H1 (cell line): ENCODE data around the gene ABHD14A. TPM values are rescaled to one million over a fixed set of nuclear protein-coding genes. Genes with fewer than 3 reads are reported as not detected.

Experiments
- CTCF ChIA-PET: fragments of 300-600 bp; sonication (Branson Sonifier 250); formaldehyde crosslinking; loops from one replicate; lab custom pipeline; 2021; ENCODE audit not compliant: partially characterized antibody; lab: Charles Lee
- POLR2A ChIA-PET: fragments of 300-600 bp; sonication (Branson Sonifier 250); formaldehyde crosslinking; loops from one replicate; lab custom pipeline; 2021; ENCODE audit warnings: inconsistent platforms; ENCODE audit not compliant: partially characterized antibody; lab: Charles Lee
- DNase-seq, 2 experiments: peaks; one replicate each; pipeline versions ENCODE4 v3.0.0 to v3.0.0-alpha.2; 2010 to 2022; ENCODE audit warnings: low spot score in 2 of 2, low read depth in 1 of 2, mixed read lengths in 1 of 2
- FAIRE-seq: peaks from 2 replicates; lab custom pipeline; 2011; peaks lifted over from hg19 to GRCh38; lab: Jason Lieb, UNC
- H2AFZ ChIP-seq: 2 replicates; pipeline ENCODE4 v1.8.1; 2012; ENCODE audit warnings: low read length, inconsistent platforms
- H2AK5ac ChIP-seq: 2 replicates; pipeline ENCODE4 v1.6.1; 2013; ENCODE audit warnings: low read depth, low read length
- H2BK120ac ChIP-seq: replicated peaks from 2 replicates; pipeline ENCODE3; 2013; ENCODE audit warnings: low read depth, low read length, inconsistent platforms
- H2BK12ac ChIP-seq: 2 replicates; pipeline ENCODE4 v1.6.1; 2013; ENCODE audit warnings: low read depth, low read length
- H2BK15ac ChIP-seq: 2 replicates; pipeline ENCODE4 v1.6.1; 2013; ENCODE audit warnings: low read length
- H2BK20ac ChIP-seq: 2 replicates; pipeline ENCODE4 v1.6.1; 2013; ENCODE audit warnings: low read length
- H2BK5ac ChIP-seq: 2 replicates; pipeline ENCODE4 v1.6.1; 2013; ENCODE audit warnings: low read depth, low read length
- H3K14ac ChIP-seq: 2 replicates; pipeline ENCODE4 v1.6.1; 2013; ENCODE audit warnings: inconsistent platforms; ENCODE audit not compliant: insufficient read length
- H3K18ac ChIP-seq: 2 replicates; pipeline ENCODE4 v1.6.1; 2013; ENCODE audit warnings: low read length; ENCODE audit errors: extremely low read depth
- H3K23ac ChIP-seq: 2 replicates; pipeline ENCODE4 v1.6.1; 2013; ENCODE audit warnings: inconsistent platforms; ENCODE audit not compliant: insufficient read length
- H3K23me2 ChIP-seq: 2 replicates; pipeline ENCODE4 v1.6.1; 2013; ENCODE audit warnings: low read depth, low read length
- H3K27ac ChIP-seq: 2 replicates; pipeline ENCODE4 v1.6.1; 2011; ENCODE audit warnings: low read depth, low read length, inconsistent platforms
- H3K27me3 ChIP-seq, 4 experiments: replicated peaks in 1 of 4; 1 replicate in 1 of 4; 2 replicates in 3 of 4; pipeline versions ENCODE4 v1.6.1 to v1.8.1; 2011 to 2013; ENCODE audit warnings: low read length in 3 of 4, mild to moderate bottlenecking in 3 of 4, inconsistent platforms in 2 of 4, mixed read lengths in 2 of 4, moderate library complexity in 1 of 4; ENCODE audit not compliant: control insufficient read depth in 3 of 4, insufficient read depth in 3 of 4; ENCODE audit errors: extremely low read depth in 1 of 4
- H3K36me3 ChIP-seq, 4 experiments: 2 replicates each; pipeline versions ENCODE4 v1.6.1 to v1.8.1; 2011 to 2013; ENCODE audit warnings: mild to moderate bottlenecking in 4 of 4, low read length in 3 of 4, moderate library complexity in 2 of 4, control low read depth in 1 of 4, inconsistent platforms in 1 of 4; ENCODE audit not compliant: insufficient read depth in 4 of 4, control insufficient read depth in 2 of 4
- H3K4ac ChIP-seq: replicated peaks from 2 replicates; pipeline ENCODE3; 2013; ENCODE audit warnings: low read length, low read depth, mixed read lengths, inconsistent platforms; ENCODE audit not compliant: insufficient read length
- H3K4me1 ChIP-seq, 4 experiments: replicated peaks in 1 of 4; 1 replicate in 1 of 4; 2 replicates in 3 of 4; pipeline versions ENCODE4 v1.6.1 to v1.8.1; 2011 to 2013; ENCODE audit warnings: low read length in 3 of 4, inconsistent platforms in 2 of 4, mixed read lengths in 1 of 4; ENCODE audit not compliant: insufficient read depth in 4 of 4, control insufficient read depth in 3 of 4
- H3K4me2 ChIP-seq, 2 experiments: 2 replicates each; pipeline versions ENCODE4 v1.6.1 to v1.8.1; 2011 to 2013; ENCODE audit warnings: low read depth in 2 of 2, low read length in 2 of 2, control low read depth in 1 of 2, inconsistent platforms in 1 of 2, mild to moderate bottlenecking in 1 of 2; ENCODE audit not compliant: insufficient read depth in 1 of 2
- H3K4me3 ChIP-seq, 4 experiments: fragments of 200-600, 300-600 bp in 1 of 4; sonication (generic), shearing (Covaris generic), sonication (Bioruptor Twin) in 1 of 4; 2 replicates each; pipeline versions ENCODE4 v1.5.1 to v1.8.1; 2011 to 2016; ENCODE audit warnings: low read length in 4 of 4, low read depth in 3 of 4, control low read depth in 2 of 4, inconsistent platforms in 2 of 4, mild to moderate bottlenecking in 2 of 4, mixed read lengths in 1 of 4, moderate library complexity in 1 of 4; ENCODE audit not compliant: insufficient read depth in 2 of 4; ENCODE audit errors: extremely low read depth in 1 of 4
- H3K56ac ChIP-seq: replicated peaks from 2 replicates; pipeline ENCODE3; 2013; ENCODE audit warnings: low read depth, mild to moderate bottlenecking, mixed read lengths, low read length, inconsistent platforms; ENCODE audit not compliant: insufficient read length
- H3K79me1 ChIP-seq: 2 replicates; pipeline ENCODE4 v1.6.1; 2013; ENCODE audit warnings: low read depth, low read length, control low read depth
- H3K79me2 ChIP-seq, 2 experiments: 2 replicates each; pipeline versions ENCODE4 v1.6.1 to v1.8.1; 2012 to 2013; ENCODE audit warnings: low read length in 2 of 2, mild to moderate bottlenecking in 2 of 2, inconsistent platforms in 1 of 2; ENCODE audit not compliant: insufficient read depth in 2 of 2, control insufficient read depth in 1 of 2
- H3K9ac ChIP-seq, 4 experiments: replicated peaks in 1 of 4; 1 replicate in 1 of 4; 2 replicates in 3 of 4; pipeline versions ENCODE4 v1.6.1 to v1.8.1; 2011 to 2013; ENCODE audit warnings: low read depth in 3 of 4, low read length in 3 of 4, control low read depth in 2 of 4, mild to moderate bottlenecking in 2 of 4, moderate library complexity in 2 of 4, inconsistent platforms in 1 of 4; ENCODE audit errors: extremely low read depth in 1 of 4
- H3K9me3 ChIP-seq, 2 experiments: 2 replicates each; pipeline versions ENCODE4 v1.6.1 to v1.8.1; 2012 to 2013; ENCODE audit warnings: mild to moderate bottlenecking in 2 of 2, moderate library complexity in 2 of 2, control low read depth in 1 of 2, inconsistent platforms in 1 of 2, low read depth in 1 of 2, low read length in 1 of 2, mixed read lengths in 1 of 2; ENCODE audit not compliant: insufficient read depth in 2 of 2
- H4K20me1 ChIP-seq, 2 experiments: replicated peaks in 1 of 2; 2 replicates each; pipeline versions ENCODE3 to v1.8.1; 2011 to 2013; ENCODE audit warnings: inconsistent platforms in 2 of 2, low read length in 2 of 2, mild to moderate bottlenecking in 1 of 2; ENCODE audit not compliant: insufficient read depth in 2 of 2, control insufficient read depth in 1 of 2
- H4K5ac ChIP-seq: 2 replicates; pipeline ENCODE4 v1.6.1; 2013; ENCODE audit warnings: low read length, low read depth, mixed read lengths, inconsistent platforms; ENCODE audit not compliant: insufficient read length
- H4K8ac ChIP-seq: 2 replicates; pipeline ENCODE4 v1.8.0; 2013; ENCODE audit warnings: mild to moderate bottlenecking, moderate library complexity, low read length, inconsistent platforms; ENCODE audit not compliant: insufficient read depth; ENCODE audit errors: extremely low read depth
- H4K91ac ChIP-seq: replicated peaks from 2 replicates; pipeline ENCODE3; 2013; ENCODE audit warnings: low read length, mixed read lengths, inconsistent platforms; ENCODE audit not compliant: insufficient read length
- BACH1 ChIP-seq: IDR thresholded peaks from 2 replicates; pipeline ENCODE4 v1.6.1; 2012; ENCODE audit warnings: low read length, improper control_type of control experiment
- KDM4A ChIP-seq: IDR thresholded peaks from one replicate; pipeline ENCODE4 v1.7.1; 2012; ENCODE audit warnings: low read depth, mild to moderate bottlenecking, moderate library complexity, low read length, inconsistent platforms; ENCODE audit not compliant: severe bottlenecking
- POLR2A ChIP-seq, 2 experiments: IDR thresholded peaks; 1 replicate in 1 of 2; 2 replicates in 1 of 2; pipeline ENCODE4 v1.6.1; 2011; ENCODE audit warnings: low read depth in 2 of 2, low read length in 2 of 2, mild to moderate bottlenecking in 2 of 2; ENCODE audit errors: control extremely low read depth in 1 of 2
- POU5F1 ChIP-seq: IDR thresholded peaks from 2 replicates; pipeline ENCODE4 v1.6.1; 2011; ENCODE audit warnings: low read depth, mild to moderate bottlenecking, low read length, moderate library complexity
- SP2 ChIP-seq: IDR thresholded peaks from 2 replicates; pipeline ENCODE4 v1.6.1; 2012; ENCODE audit warnings: mild to moderate bottlenecking, low read length, inconsistent platforms
- SUZ12 ChIP-seq: fragments of 200-600 bp; sonication (generic); IDR thresholded peaks from 2 replicates; pipeline ENCODE4 v1.6.1; 2012; ENCODE audit warnings: mild to moderate bottlenecking, inconsistent platforms, low read length, moderate library complexity, mixed read lengths
- TCF12 ChIP-seq: IDR thresholded peaks from 2 replicates; pipeline ENCODE4 v1.6.1; 2011; ENCODE audit warnings: low read depth, mild to moderate bottlenecking, low read length
- YY1 ChIP-seq: IDR thresholded peaks from 2 replicates; pipeline ENCODE4 v1.6.1; 2011; ENCODE audit warnings: low read depth, mild to moderate bottlenecking, low read length
- WGBS, 2 experiments: shearing (Covaris generic) in 1 of 2; methylation state at CpG; one replicate each; pipeline versions ENCODE4 v1.1.6 to v1.1.7; 2013 to 2015; ENCODE audit warnings: low lambda C conversion rate in 2 of 2, mixed read lengths in 2 of 2, inconsistent platforms in 1 of 2, low coverage in 1 of 2, missing lambda C conversion rate in 1 of 2; ENCODE audit not compliant: insufficient replicate concordance in 2 of 2, insufficient coverage in 1 of 2, insufficient read length in 1 of 2; ENCODE audit errors: extremely low coverage in 1 of 2, missing lambda C conversion rate in 1 of 2; 5-methylcytosine and 5-hydroxymethylcytosine counted together
- long read RNA-seq, 2 experiments: library from RNA in 1 of 2; library from capped mRNA in 1 of 2; stranded (forward); transcript quantifications; one replicate each; pipeline ENCODE4 v2.0.0, GENCODE V29; 2021; ENCODE audit warnings: inconsistent platforms in 1 of 2
- polyA minus RNA-seq, 3 experiments: library from RNA; depleted of rRNA, polyadenylated mRNA; stranded (reverse); fragments of >200 nt; gene quantifications; 1 replicate in 2 of 3; 2 replicates in 1 of 3; pipeline ENCODE4 v1.2.3, GENCODE V29; 2011
- polyA plus RNA-seq, 7 experiments: library from polyadenylated mRNA; depleted of rRNA in 3 of 7; stranded (reverse) in 5 of 7; unstranded in 2 of 7; fragments of >200 nt in 5 of 7; fragments of 200-250 nt in 2 of 7; gene quantifications; 1 replicate in 5 of 7; 2 replicates in 1 of 7; 4 replicates in 1 of 7; pipeline versions ENCODE4 v1.2.1 to v1.2.3, GENCODE V29; 2011 to 2013; ENCODE audit warnings: missing spikeins in 2 of 7, mixed read lengths in 2 of 7
- total RNA-seq: library from RNA; stranded (reverse); fragmentation: NEBNext Ultra II Directional; extraction: Animal tissue kit (Norgen Biotek cat#: 25700); gene quantifications from 2 replicates; pipeline ENCODE4 v1.2.1, GENCODE V29; 2021

The ABHD14A gene
- 1.8 and 4.6 TPM in 2 replicates for total RNA-seq
- polyA plus RNA-seq (2011; rRNA removed) = 9.8 and 12.4 TPM in 2 replicates
- polyA plus RNA-seq (2011; cell fraction: cytosol; rRNA removed) = 8.7 TPM
- 6.5 TPM for polyA plus RNA-seq (2011; cell fraction: nucleus; rRNA removed)
- polyA plus RNA-seq (2012, experiment 1 of 2) = 2.7 to 5.2 TPM (median 4.4 TPM) in 4 replicates
- polyA plus RNA-seq (2012, experiment 2 of 2) = 6.5 TPM
- 5.2 TPM for polyA plus RNA-seq (2013, experiment 1 of 2)
- 5.6 TPM for polyA plus RNA-seq (2013, experiment 2 of 2)
- 1.7 and 1.9 TPM in 2 replicates for polyA minus RNA-seq (2011; rRNA and poly(A)+ RNA removed)
- polyA minus RNA-seq (2011; cell fraction: cytosol; rRNA and poly(A)+ RNA removed) = not detected
- polyA minus RNA-seq (2011; cell fraction: nucleus; rRNA and poly(A)+ RNA removed) = 1.6 TPM
- long read RNA-seq, experiment 1, partial matches to known transcripts = 0 of 6 reads
- long read RNA-seq, experiment 1, other reads (novel, unspliced or antisense) = 2 of 6 reads
- long read RNA-seq, experiment 2 = 0 reads

GRCh38 chr3:51974963-51975851 lies at the start of gene ABHD14A:
ABHD14A (plus strand) TSS chr3:51975064; CDS start chr3:51975136, 72 bp downstream.
- 0 out of 2 replicates have a peak within 1 kb of the TSS, but pooled peaks have one; percentile 70 for H2AK5ac ChIP-seq
- peak within 1 kb of the TSS; percentile 85 for H4K91ac ChIP-seq
- peak within 1 kb of the TSS; percentile 26 for H2AFZ ChIP-seq
- peaks cover 2 to 32% (median 24%) of the 10 kb centered on the region in 4 experiments; a peak in 6 of 7 replicates for H3K27me3 ChIP-seq
- H3K14ac ChIP-seq = no peak within 1 kb of the TSS
- H3K27ac ChIP-seq = no peak within 1 kb of the TSS
- peaks cover 10% of the 10 kb centered on the region for H3K23me2 ChIP-seq
- H4K20me1 ChIP-seq = peaks cover 0 to 4% of the 10 kb centered on the region in 2 experiments
- FAIRE-seq (no peak), DNase-seq (peak in 1 of 2 experiments; percentile 82)
- H3K4me3 ChIP-seq = peak within 1 kb of the TSS; percentile 34 to 64 (median 48)
- peak within 1 kb of the TSS; percentile 68; the same call in 1 of the 2 replicates for H4K8ac ChIP-seq
- H3K79me2 ChIP-seq = no peaks in the 10 kb centered on the region
- H3K4me1 ChIP-seq = peaks cover 6 to 21% (median 15%) of the 10 kb centered on the region in 4 experiments
- peak within 1 kb of the TSS; percentile 88 for H3K4ac ChIP-seq
- peak within 1 kb of the TSS; percentile 97; the same call in 1 of the 2 replicates for H2BK15ac ChIP-seq
- ChIA-PET CTCF (interaction anchor here (1.0 to 6.7 kb wide), 8 partner anchors 11 to 117 kb away, joined by 5 to 64 read pairs (median 16); partner anchors contain the start of genes GPR62, PARP3 and RRP9), POLR2A (interaction anchor here (1.7 to 29.3 kb wide), 3 partner anchors 4 to 32 kb away, joined by 5 to 923 read pairs (median 923); partner anchors contain the start of genes ABHD14A, ABHD14B, ACY1 and PCBP4)
- no peak within 1 kb of the TSS for H2BK5ac ChIP-seq
- H2BK120ac ChIP-seq = peak within 1 kb of the TSS; percentile 91
- H3K56ac ChIP-seq = peak within 1 kb of the TSS; percentile 12
- H4K5ac ChIP-seq = peak within 1 kb of the TSS; percentile 31
- peak within 1 kb of the TSS in 1 of 4 experiments; percentile 43; a peak in 1 of 7 replicates for H3K9ac ChIP-seq
- no peaks in the 10 kb centered on the region for H3K36me3 ChIP-seq
- peak within 1 kb of the TSS; percentile 86; the same call in 1 of the 2 replicates for H2BK20ac ChIP-seq
- H3K18ac ChIP-seq = peak within 1 kb of the TSS; percentile 68
- 13% methylated on average over 28 of the region's 63 CpGs; no CpG with 5 or more reads in 1 of the 2 experiments for WGBS, 2 experiments
- 0 out of 2 replicates have a peak, but pooled peaks cover 2% of the 10 kb centered on the region for H3K79me1 ChIP-seq
- H3K9me3 ChIP-seq = no peaks in the 10 kb centered on the region; a peak in 1 of 4 replicates
- peak within 1 kb of the TSS; percentile 83 for H3K4me2 ChIP-seq
- H2BK12ac ChIP-seq = peak within 1 kb of the TSS; percentile 82; the same call in 1 of the 2 replicates
- H3K23ac ChIP-seq = peak within 1 kb of the TSS; percentile 56
- TF ChIP-seq YY1 (peak; percentile 81; the same call in 1 of the 2 replicates), SUZ12 (peak; percentile 36), TCF12 (no peak), KDM4A (peak; percentile 67), POU5F1 (no peak), SP2 (no peak), POLR2A (IDR thresholded peaks at IDR 0.05; ENCODE audit: control extremely low read depth in 1 of 2, low read depth in 2 of 2, low read length in 2 of 2) (peak in 1 of 2 experiments; percentile 49; a peak in 1 of 3 replicates), BACH1 (0 out of 2 replicates have a peak, but pooled peaks have one; percentile 17)
